ENCODE measurements around the gene ATF6B. TPM values are rescaled to one million over a fixed set of nuclear protein-coding genes. Genes with fewer than 3 reads are reported as not detected.

ATF6B gene
- total and polyA plus RNA-seq, 2 of the 13 experiments (the other 11 are each of a cell fraction or from before 2014, with no cell fraction given), result 18.1 to 44.0 TPM

DNA sequence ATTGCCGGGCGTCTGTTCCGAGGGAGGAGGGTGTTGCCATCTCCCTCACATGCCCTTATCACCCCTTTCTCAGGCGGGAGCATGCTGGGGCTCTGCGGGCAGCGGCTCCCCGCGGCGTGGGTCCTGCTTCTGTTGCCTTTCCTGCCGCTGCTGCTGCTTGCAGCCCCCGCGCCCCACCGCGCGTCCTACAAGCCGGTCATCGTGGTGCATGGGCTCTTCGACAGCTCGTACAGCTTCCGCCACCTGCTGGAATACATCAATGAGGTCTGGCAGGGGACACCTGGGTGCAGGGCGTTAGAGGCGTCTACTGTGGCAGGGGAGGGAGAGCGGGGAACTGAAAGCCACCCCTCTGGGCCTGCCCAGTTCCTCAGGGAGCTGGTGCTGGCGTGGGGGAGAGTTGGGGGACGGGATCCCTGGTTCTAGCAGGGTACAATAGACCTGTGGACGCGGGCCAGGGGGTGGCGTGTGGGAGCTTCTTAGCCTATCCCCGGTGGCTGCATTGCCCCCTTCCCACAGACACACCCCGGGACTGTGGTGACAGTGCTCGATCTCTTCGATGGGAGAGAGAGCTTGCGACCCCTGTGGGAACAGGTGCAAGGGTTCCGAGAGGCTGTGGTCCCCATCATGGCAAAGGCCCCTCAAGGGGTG lies 26.6 kb upstream of the ATF6B start (continued):
- TF ChIP-seq, protein P1, sequence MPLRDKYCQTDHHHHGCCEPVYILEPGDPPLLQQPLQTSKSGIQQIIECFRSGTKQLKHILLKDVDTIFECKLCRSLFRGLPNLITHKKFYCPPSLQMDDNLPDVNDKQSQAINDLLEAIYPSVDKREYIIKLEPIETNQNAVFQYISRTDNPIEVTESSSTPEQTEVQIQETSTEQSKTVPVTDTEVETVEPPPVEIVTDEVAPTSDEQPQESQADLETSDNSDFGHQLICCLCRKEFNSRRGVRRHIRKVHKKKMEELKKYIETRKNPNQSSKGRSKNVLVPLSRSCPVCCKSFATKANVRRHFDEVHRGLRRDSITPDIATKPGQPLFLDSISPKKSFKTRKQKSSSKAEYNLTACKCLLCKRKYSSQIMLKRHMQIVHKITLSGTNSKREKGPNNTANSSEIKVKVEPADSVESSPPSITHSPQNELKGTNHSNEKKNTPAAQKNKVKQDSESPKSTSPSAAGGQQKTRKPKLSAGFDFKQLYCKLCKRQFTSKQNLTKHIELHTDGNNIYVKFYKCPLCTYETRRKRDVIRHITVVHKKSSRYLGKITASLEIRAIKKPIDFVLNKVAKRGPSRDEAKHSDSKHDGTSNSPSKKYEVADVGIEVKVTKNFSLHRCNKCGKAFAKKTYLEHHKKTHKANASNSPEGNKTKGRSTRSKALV (CRISPR knock-in tag; IDR thresholded peaks at IDR 0.05), result no peak
- no peak for TF ChIP-seq USF2 (IDR thresholded peaks at IDR 0.05; ENCODE audit: low read depth, low read length)
- TF ChIP-seq USF2 (CRISPR knock-in tag; IDR thresholded peaks at IDR 0.05; ENCODE audit: borderline replicate concordance), result no peak
- TF ChIP-seq YEATS4 (CRISPR knock-in tag; IDR thresholded peaks at IDR 0.05; ENCODE audit: borderline replicate concordance), result no peak
- TF ChIP-seq ZNF773 (CRISPR knock-in tag; IDR thresholded peaks at IDR 0.05; ENCODE audit: borderline replicate concordance), result no peak
- no peak for TF ChIP-seq NKX3-1 (CRISPR knock-in tag; IDR thresholded peaks at IDR 0.05)
- TF ChIP-seq KLF6 (CRISPR knock-in tag; IDR thresholded peaks at IDR 0.05), result no peak
- peak; percentile 68; the same call in 1 of the 2 replicates for TF ChIP-seq MYC (CRISPR knock-in tag; IDR thresholded peaks at IDR 0.05; ENCODE audit: borderline replicate concordance)
- peak; percentile 58; the same call in 1 of the 2 replicates for TF ChIP-seq RXRA (CRISPR knock-in tag; IDR thresholded peaks at IDR 0.05)
- no peak for TF ChIP-seq HOXD1 (CRISPR knock-in tag; IDR thresholded peaks at IDR 0.05)
- TF ChIP-seq ZNF737 (CRISPR knock-in tag; IDR thresholded peaks at IDR 0.05; ENCODE audit: borderline replicate concordance), result no peak
- TF ChIP-seq POGZ (CRISPR knock-in tag; IDR thresholded peaks at IDR 0.05), result no peak; the same call in 1 of the 2 replicates
- peak; percentile 29; the same call in 1 of the 2 replicates for TF ChIP-seq ZSCAN21 (CRISPR knock-in tag; IDR thresholded peaks at IDR 0.05; ENCODE audit: borderline replicate concordance)
- no peak for TF ChIP-seq ZNF549 (CRISPR knock-in tag; IDR thresholded peaks at IDR 0.05)
- no peak for TF ChIP-seq CENPX (CRISPR knock-in tag; IDR thresholded peaks at IDR 0.05)
- TF ChIP-seq ATRX (CRISPR knock-in tag; IDR thresholded peaks at IDR 0.05; ENCODE audit: borderline replicate concordance), result no peak
- no peak for TF ChIP-seq SRSF1 (optimal IDR thresholded peaks at IDR 0.05; ENCODE audit: low read depth, low read length)
- TF ChIP-seq HCFC1 (IDR thresholded peaks at IDR 0.05; ENCODE audit: low read depth, low read length), result no peak
- no peak for TF ChIP-seq TBL1XR1 (IDR thresholded peaks at IDR 0.05; ENCODE audit: borderline replicate concordance, low read length, partially characterized antibody)
- no peak for TF ChIP-seq ZNF7 (CRISPR knock-in tag; IDR thresholded peaks at IDR 0.05)
- TF ChIP-seq ZNF709 (CRISPR knock-in tag; IDR thresholded peaks at IDR 0.05), result 0 out of 2 replicates have a peak, but pooled peaks have one; percentile 36
- no peak for TF ChIP-seq NFATC3 (CRISPR knock-in tag; IDR thresholded peaks at IDR 0.05)
- no peak for TF ChIP-seq ZNF17 (CRISPR knock-in tag; IDR thresholded peaks at IDR 0.05)
- no peak for TF ChIP-seq ZFX (CRISPR knock-in tag; IDR thresholded peaks at IDR 0.05; ENCODE audit: low read depth)
- no peak for TF ChIP-seq SRSF9 (IDR thresholded peaks at IDR 0.05; ENCODE audit: borderline replicate concordance, insufficient read depth, low read depth, low read length, poor library complexity, severe bottlenecking)
- no peak for TF ChIP-seq ZNF446 (CRISPR knock-in tag; IDR thresholded peaks at IDR 0.05)
- TF ChIP-seq, protein P2, sequence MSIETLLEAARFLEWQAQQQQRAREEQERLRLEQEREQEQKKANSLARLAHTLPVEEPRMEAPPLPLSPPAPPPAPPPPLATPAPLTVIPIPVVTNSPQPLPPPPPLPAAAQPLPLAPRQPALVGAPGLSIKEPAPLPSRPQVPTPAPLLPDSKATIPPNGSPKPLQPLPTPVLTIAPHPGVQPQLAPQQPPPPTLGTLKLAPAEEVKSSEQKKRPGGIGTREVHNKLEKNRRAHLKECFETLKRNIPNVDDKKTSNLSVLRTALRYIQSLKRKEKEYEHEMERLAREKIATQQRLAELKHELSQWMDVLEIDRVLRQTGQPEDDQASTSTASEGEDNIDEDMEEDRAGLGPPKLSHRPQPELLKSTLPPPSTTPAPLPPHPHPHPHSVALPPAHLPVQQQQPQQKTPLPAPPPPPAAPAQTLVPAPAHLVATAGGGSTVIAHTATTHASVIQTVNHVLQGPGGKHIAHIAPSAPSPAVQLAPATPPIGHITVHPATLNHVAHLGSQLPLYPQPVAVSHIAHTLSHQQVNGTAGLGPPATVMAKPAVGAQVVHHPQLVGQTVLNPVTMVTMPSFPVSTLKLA (IDR thresholded peaks at IDR 0.05), result no peak

Measured in HepG2 (cell line).